Suppressor macrophage treated with lipopolysaccharide for 4 hours (primary cell): Measurements from ENCODE around the gene DDX28.
"Not testable (repeated sequence)": the region's sequence is repeated elsewhere in the genome, so short reads cannot be mapped to it uniquely, and the experiment has no call there.

ENCODE experiments used
- DNase-seq: peaks from one replicate; pipeline ENCODE4 v3.0.0-alpha.2; 2020

The DDX28 gene

DNA sequence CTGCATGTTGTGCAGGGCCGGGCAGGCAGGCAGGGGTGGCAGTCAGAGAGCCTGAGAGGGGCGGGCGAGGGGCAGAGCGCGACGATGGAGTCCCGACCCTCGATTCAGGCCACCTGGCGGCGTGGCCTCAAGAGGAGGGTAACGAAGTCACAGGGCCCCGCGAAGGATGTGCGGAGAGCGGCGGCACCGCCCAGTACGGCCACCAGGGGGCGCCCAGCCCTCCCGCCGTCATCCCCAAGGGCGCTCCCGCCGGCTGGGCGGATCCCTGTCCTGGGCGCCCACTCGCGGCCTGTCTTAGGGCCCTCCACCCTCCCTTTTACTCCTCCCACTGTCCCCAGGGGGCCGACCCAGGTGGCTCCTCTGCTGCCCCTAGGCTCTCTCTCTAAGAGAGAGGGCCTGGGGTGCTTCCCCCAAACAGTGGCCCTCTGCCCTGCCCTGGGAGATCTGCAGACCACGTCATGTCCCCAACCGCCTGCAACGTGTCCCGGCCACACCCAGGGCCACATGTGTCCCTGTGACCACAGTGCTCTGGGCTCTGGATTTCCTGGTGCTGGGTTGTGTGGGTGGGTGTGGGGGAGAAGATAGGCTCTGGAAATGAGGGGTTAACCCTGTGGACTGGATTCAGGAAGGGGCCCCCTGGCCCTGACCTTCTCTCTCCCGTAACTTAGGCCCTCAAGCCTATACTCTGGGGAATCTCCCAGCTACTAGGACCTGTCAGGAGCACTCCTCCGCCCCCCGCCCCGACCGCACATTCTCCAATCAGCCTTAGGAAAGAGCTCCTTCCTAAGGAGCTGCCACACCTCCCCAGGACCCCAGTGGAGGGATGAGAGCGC is 29.6 kb downstream of the DDX28 start:
- peak; percentile 88 for DNase-seq

- no peak for DNase-seq
Measured at GRCh38 chr16:67992661-67993206, 30.3 kb downstream of the DDX28 start.

- DNase-seq = no peak
Measured at GRCh38 chr16:67990018-67990386, 33.0 kb downstream of the DDX28 start.

- DNase-seq = no peak
Measured at GRCh38 chr16:67989322-67990017, 33.6 kb downstream of the DDX28 start.

DNA sequence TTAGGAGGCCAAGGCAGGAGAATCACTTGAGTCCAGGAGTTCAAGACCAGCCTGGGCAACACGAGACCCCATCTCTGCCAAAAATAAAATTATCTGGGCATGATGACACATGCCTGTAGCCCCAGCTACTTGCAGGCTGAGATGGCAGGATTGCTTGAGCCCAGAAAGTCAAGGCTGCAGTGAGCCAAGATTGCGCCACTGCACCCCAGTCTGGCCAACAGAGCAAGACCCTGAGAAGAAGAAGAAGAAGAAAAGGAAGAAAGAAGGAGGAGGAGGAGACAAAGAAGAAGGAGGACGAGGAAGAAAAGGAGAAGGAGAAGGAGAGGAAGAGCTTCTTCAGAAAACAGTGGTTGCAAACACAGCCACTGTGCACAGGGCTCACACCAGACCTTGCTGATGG is 34.4 kb downstream of the DDX28 start:
- DNase-seq = no peak

- DNase-seq = no peak
Measured at GRCh38 chr16:67987460-67988160, 35.4 kb downstream of the DDX28 start.

DNA sequence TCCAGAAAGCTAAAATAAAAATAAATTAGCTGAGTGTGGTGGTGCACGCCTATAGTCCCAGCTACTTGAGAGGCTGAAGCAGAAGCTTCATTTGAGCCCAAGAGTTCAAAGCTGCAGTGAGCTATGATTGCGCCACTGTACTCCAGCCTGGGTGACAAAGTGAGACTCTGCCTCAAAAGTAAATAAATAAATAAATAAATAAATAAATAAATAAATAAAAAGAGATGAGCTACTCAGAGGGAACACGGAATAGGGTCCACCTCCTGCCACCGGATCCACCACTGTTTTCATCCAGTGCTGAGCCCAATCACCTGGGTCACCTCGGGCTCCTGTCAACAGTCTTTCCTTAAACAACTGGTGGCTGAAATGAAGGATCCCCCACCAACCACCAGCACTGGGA is 36.1 kb downstream of the DDX28 start:
- no peak for DNase-seq

- no peak for DNase-seq
Measured at GRCh38 chr16:67982011-67982696, 40.9 kb downstream of the DDX28 start.

- DNase-seq = peak; percentile 11
Measured at GRCh38 chr16:67979955-67980678, 42.9 kb downstream of the DDX28 start, which contains the start of gene DPEP3. TSS of gene DPEP3 (minus strand) at chr16:67980499. CDS start at chr16:67980380, 119 bp downstream.

DNA sequence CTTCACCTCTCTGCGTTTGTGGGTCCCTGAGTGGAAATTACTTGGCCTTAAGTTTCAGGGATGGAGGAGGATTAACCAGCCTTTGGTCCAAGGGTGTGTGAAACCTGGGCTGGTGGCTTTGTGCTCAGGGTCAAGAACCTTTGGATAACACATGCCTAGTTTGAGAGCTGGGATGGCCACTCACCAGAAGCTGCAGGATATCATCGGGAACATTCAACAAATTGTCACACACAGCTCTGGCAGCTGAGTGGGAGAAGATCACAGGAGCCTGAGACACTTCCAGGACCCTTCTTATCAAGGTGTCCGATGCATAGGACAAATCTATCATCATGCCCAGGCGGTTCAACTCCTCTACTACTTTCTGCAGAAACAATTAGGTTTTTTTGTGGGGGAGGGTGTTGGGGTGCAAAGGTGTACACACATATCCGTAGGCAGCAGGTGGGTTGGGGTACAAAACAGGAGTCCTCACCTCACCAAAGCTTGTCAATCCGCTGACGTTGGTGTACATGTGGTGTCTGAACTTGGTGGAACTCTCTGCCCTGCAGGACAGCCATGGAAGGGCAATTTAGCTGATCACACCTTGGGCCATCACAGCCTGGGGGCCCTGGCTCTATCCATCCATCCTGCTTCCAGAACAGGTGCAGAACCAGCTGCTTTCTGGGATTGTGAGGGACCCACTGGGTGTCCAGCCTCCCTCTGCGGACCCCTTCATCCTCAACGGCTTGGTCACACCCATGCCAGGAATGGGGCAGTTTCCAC is 45.4 kb downstream of the DDX28 start:
- no peak for DNase-seq

- DNase-seq = no peak
Measured at GRCh38 chr16:67977005-67977404, 46.0 kb downstream of the DDX28 start.

GRCh38 chr16:67976205-67976604 is 46.8 kb downstream of the DDX28 start:
- no peak for DNase-seq

DNA sequence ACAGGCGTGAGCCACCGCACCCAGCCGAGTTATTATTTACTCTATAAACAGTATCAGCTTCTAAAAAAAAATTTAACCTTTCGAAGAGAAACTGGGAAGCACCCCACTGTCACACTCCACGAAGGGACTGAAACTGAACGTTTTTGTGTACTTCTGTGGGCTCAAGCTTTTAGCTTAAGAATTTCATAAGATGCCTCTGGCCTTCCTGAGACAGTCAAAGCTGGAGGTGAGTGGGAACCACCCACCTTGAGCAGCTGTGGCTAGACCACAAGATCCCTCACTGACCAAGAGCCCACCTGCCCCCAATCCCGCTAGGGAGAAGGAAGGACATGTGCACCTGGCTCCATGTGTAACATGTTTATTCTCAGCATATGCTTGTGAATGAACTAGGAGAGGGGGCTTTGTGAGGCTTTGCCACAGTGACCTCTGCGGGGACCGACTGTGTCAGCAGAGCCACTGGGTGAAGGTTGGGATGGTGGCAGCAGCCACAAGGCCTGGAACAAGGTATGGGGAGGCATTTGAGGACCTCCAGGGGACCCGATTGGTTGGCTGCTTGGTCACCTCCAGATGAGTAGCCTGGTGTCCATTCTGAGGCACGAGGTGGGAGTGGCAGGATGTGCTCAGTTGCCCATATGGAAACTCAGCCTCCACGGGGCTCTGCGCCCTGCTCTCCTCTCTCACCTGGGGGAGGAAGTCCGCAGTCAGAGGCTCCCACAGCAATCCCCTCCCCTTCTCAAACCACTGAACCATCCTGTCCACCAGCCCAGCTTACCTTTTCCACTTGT is 47.5 kb downstream of the DDX28 start:
- DNase-seq = no peak

DNA sequence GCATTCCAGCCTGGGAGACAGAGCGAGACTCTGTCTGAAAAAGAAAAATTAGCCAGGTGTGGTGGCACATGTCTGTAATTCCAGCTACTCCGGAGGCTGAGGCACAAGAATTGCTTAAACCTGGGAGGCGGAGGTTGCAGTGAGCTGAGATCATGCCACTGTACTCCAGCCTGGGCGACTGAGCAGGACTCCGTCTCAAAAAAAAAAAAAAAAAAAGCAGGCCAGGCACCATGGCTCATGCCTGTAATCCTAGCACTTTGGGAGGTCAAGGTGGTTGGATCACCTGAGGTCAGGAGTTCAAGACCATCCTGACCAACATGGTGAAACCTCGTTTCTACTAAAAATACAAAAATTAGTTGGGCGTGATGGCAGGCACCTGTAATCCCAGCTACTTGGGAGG is 50.7 kb downstream of the DDX28 start:
- not testable (repeated sequence) for DNase-seq

GRCh38 chr16:67971111-67971510 is 51.9 kb downstream of the DDX28 start:
- DNase-seq = no peak
